ENCODE results near the gene DGKH. TPM values are rescaled to one million over a fixed set of nuclear protein-coding genes. Genes with fewer than 3 reads are reported as not detected.
"Not testable (repeated sequence)": the region's sequence is repeated elsewhere in the genome, so short reads cannot be mapped to it uniquely, and the experiment has no call there.

DGKH gene
- total RNA-seq, 1 donor from 2014 or later, result 9.6 TPM

DNA sequence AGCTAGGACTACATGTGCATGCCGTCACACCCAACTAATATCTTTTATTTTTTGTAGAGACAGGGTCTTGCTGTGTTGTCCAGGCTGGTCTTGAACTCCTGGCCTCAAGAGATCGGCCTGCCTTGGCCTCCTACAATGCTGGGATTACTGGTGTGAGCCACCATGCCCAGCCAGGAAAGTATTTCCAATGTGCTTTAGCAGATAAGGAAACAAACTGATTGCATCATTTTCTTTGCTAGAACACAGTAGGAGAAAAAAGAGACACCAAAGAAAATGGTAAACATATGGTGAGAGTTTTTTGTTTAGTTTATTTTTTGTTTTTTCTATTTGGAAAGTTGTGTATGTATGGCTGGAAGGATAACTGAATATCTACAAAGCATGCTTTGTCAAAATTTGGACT is 176.6 kb downstream of the DGKH start:
- H3K9me3 Mint-ChIP-seq, result no peaks in the 10 kb centered on the region
- DNase-seq (ENCODE audit: extremely low spot score, unreplicated experiment), result no peak
- peaks cover 18% of the 10 kb centered on the region for H3K36me3 Mint-ChIP-seq
- TF ChIP-seq, protein P1, sequence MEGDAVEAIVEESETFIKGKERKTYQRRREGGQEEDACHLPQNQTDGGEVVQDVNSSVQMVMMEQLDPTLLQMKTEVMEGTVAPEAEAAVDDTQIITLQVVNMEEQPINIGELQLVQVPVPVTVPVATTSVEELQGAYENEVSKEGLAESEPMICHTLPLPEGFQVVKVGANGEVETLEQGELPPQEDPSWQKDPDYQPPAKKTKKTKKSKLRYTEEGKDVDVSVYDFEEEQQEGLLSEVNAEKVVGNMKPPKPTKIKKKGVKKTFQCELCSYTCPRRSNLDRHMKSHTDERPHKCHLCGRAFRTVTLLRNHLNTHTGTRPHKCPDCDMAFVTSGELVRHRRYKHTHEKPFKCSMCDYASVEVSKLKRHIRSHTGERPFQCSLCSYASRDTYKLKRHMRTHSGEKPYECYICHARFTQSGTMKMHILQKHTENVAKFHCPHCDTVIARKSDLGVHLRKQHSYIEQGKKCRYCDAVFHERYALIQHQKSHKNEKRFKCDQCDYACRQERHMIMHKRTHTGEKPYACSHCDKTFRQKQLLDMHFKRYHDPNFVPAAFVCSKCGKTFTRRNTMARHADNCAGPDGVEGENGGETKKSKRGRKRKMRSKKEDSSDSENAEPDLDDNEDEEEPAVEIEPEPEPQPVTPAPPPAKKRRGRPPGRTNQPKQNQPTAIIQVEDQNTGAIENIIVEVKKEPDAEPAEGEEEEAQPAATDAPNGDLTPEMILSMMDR (conservative IDR thresholded peaks at IDR 0.05), result no peak
- no peaks in the 10 kb centered on the region for H3K4me1 Mint-ChIP-seq (ENCODE audit: unreplicated experiment)
- no peaks in the 10 kb centered on the region for H3K27me3 Mint-ChIP-seq
- H3K4me3 Mint-ChIP-seq, result no peak overlapping the region
- H3K27ac Mint-ChIP-seq, result no peak overlapping the region

DNA sequence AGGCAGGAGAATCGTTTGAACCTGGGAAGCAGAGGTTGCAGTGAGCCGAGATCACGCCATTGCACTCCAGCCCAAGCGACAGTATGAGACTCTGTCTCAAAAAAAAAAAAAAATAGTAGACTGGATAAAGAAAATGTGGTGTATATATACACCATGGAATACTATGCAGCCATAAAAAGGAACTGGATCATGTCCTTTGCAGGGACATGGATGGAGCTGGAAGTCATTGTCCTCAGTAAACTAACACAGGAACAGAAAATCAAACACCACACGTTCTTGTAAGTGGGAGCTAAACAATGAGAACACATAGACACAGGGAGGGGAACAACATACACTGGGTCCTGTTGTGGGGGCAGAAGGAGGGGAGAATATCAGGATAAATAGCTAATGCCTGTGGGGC is 178.3 kb downstream of the DGKH start:
- peaks cover 18% of the 10 kb centered on the region for H3K36me3 Mint-ChIP-seq
- not testable (repeated sequence) for H3K4me1 Mint-ChIP-seq (ENCODE audit: unreplicated experiment); H3K9me3 Mint-ChIP-seq; H3K27me3 Mint-ChIP-seq; H3K27ac Mint-ChIP-seq; H3K4me3 Mint-ChIP-seq; DNase-seq (ENCODE audit: extremely low spot score, unreplicated experiment)

- Mint-ChIP-seq H3K36me3 (peaks cover 18% of the 10 kb centered on the region), H3K4me1 (ENCODE audit: unreplicated experiment) (no peaks in the 10 kb centered on the region), H3K27me3 (no peaks in the 10 kb centered on the region), H3K9me3 (no peaks in the 10 kb centered on the region), H3K4me3 (no peak overlapping the region), H3K27ac (no peak overlapping the region)
- no peak for DNase-seq (ENCODE audit: extremely low spot score, unreplicated experiment)
- TF ChIP-seq, protein P1 (conservative IDR thresholded peaks at IDR 0.05), result no peak
Observed at GRCh38 chr13:42228527-42228926, 180.1 kb downstream of the DGKH start.

DNA sequence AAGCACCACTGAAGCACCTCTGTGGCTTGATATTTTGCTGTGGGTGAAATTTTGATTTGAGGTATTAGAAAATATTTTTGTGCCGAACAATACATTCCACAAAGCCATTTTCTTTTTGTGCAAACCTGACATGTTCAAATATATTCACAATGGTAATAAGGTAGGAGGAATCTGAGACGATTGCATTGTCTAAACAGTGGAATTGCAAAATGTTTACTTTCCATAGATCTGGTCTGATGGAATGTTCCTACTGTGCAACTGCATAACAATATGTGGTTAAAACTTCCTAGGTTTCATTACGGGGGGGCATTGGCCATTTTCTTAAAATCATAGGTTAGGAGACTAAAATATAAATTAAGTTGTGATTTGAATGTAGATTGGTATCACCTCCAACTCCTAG is 180.8 kb downstream of the DGKH start:
- TF ChIP-seq, protein P1 (conservative IDR thresholded peaks at IDR 0.05), result no peak
- H3K36me3 Mint-ChIP-seq, result peaks cover 15% of the 10 kb centered on the region
- no peak overlapping the region for H3K4me3 Mint-ChIP-seq
- no peaks in the 10 kb centered on the region for H3K9me3 Mint-ChIP-seq
- H3K27me3 Mint-ChIP-seq, result no peaks in the 10 kb centered on the region
- H3K4me1 Mint-ChIP-seq (ENCODE audit: unreplicated experiment), result no peaks in the 10 kb centered on the region
- no peak for DNase-seq (ENCODE audit: extremely low spot score, unreplicated experiment)
- H3K27ac Mint-ChIP-seq, result no peak overlapping the region

DNA sequence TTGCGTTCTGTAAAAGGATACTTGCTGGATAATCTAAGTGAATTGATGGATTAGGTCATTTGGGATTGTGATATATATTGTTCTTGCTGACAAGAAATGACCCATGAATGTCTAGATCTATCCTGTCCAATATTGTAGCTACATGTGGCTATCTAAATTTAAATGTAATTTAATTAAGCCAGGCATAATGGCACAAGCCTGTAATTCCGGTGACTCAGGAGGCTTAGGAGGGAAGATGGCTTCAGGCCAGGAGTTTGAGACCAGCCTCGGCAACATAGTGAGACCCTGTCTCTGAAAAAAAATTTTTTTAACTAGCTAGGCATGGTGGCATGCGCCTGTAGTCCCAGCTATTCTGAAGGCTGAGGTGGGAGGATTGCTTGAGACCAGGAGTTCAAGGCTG is 184.2 kb downstream of the DGKH start:
- Mint-ChIP-seq H3K27me3 (no peaks in the 10 kb centered on the region), H3K4me1 (ENCODE audit: unreplicated experiment) (no peaks in the 10 kb centered on the region), H3K9me3 (no peaks in the 10 kb centered on the region), H3K4me3 (no peak overlapping the region), H3K27ac (no peak overlapping the region), H3K36me3 (no peaks in the 10 kb centered on the region)
- TF ChIP-seq, protein P1 (conservative IDR thresholded peaks at IDR 0.05), result no peak
- DNase-seq (ENCODE audit: extremely low spot score, unreplicated experiment), result no peak

- H3K27ac Mint-ChIP-seq, result no peak overlapping the region
- no peaks in the 10 kb centered on the region for H3K36me3 Mint-ChIP-seq
- no peak overlapping the region for H3K4me3 Mint-ChIP-seq
- H3K4me1 Mint-ChIP-seq (ENCODE audit: unreplicated experiment), result no peaks in the 10 kb centered on the region
- TF ChIP-seq, protein P1 (conservative IDR thresholded peaks at IDR 0.05), result no peak
- DNase-seq (ENCODE audit: extremely low spot score, unreplicated experiment), result no peak
- H3K9me3 Mint-ChIP-seq, result no peaks in the 10 kb centered on the region
- no peaks in the 10 kb centered on the region for H3K27me3 Mint-ChIP-seq
Observed at GRCh38 chr13:42233726-42234125, 185.3 kb downstream of the DGKH start.

All from type B pancreatic cell (in vitro differentiated cells).